COLO829 (cell line): ENCODE data around the gene SNX25.
"Not testable (repeated sequence)": the region's sequence is repeated elsewhere in the genome, so short reads cannot be mapped to it uniquely, and the experiment has no call there.

ENCODE experiments used
- DNase-seq: peaks from one replicate; pipeline ENCODE4 v3.0.0; 2012; ENCODE audit warnings: low spot score

Gene SNX25

GRCh38 chr4:185205073-185205472, 4.3 kb upstream of the SNX25 start:
- not testable (repeated sequence) for DNase-seq

GRCh38 chr4:185205697-185206342, 3.6 kb upstream of the SNX25 start:
- no peak for DNase-seq

- no peak for DNase-seq
Measured at GRCh38 chr4:185207466-185207865, 1.9 kb upstream of the SNX25 start.

GRCh38 chr4:185209852-185210101, 379 bp downstream of the SNX25 start:
- DNase-seq: not testable (repeated sequence)

- no peak for DNase-seq
Measured at GRCh38 chr4:185210102-185210981, 944 bp downstream of the SNX25 start.

- DNase-seq: no peak
Measured at GRCh38 chr4:185211035-185211434, 1.6 kb downstream of the SNX25 start.

GRCh38 chr4:185211641-185212040, 2.2 kb downstream of the SNX25 start:
- DNase-seq: no peak

- DNase-seq: no peak
Measured at GRCh38 chr4:185212581-185212980, 3.2 kb downstream of the SNX25 start.

- no peak for DNase-seq
Measured at GRCh38 chr4:185213877-185214276, 4.5 kb downstream of the SNX25 start.

- DNase-seq: peak; percentile 64
Measured at GRCh38 chr4:185215261-185215660, 5.9 kb downstream of the SNX25 start.

- no peak for DNase-seq
Measured at GRCh38 chr4:185217408-185217975, 8.1 kb downstream of the SNX25 start.

GRCh38 chr4:185218312-185218711, 8.9 kb downstream of the SNX25 start:
- no peak for DNase-seq

- DNase-seq: no peak
Measured at GRCh38 chr4:185219551-185220344, 10.3 kb downstream of the SNX25 start.

- DNase-seq: no peak
Measured at GRCh38 chr4:185221491-185221890, 12.1 kb downstream of the SNX25 start.

- no peak for DNase-seq
Measured at GRCh38 chr4:185221912-185222311, 12.5 kb downstream of the SNX25 start.

GRCh38 chr4:185222598-185222997, 13.2 kb downstream of the SNX25 start:
- no peak for DNase-seq

- DNase-seq: no peak
Measured at GRCh38 chr4:185224597-185224996, 15.2 kb downstream of the SNX25 start.

- no peak for DNase-seq
Measured at GRCh38 chr4:185225940-185226339, 16.5 kb downstream of the SNX25 start.

GRCh38 chr4:185227131-185227551, 17.7 kb downstream of the SNX25 start:
- no peak for DNase-seq

- DNase-seq: no peak
Measured at GRCh38 chr4:185227713-185228278, 18.4 kb downstream of the SNX25 start.

GRCh38 chr4:185229021-185229818, 19.8 kb downstream of the SNX25 start:
- DNase-seq: no peak
